Adrenal gland (tissue), 5 donors: ENCODE measurements around the gene COPZ2.

Experiments
- CTCF ChIP-seq, 6 experiments: fragments of 450-650 bp in 4 of 6; fragments of 200-600 bp in 2 of 6; sonication (generic) in 1 of 6; IDR thresholded peaks; 1 replicate in 5 of 6; 2 replicates in 1 of 6; pipeline versions ENCODE4 v1.5.1 to v1.8.0; 2016 to 2021; ENCODE audit warnings: antibody characterized with exemption in 6 of 6, mild to moderate bottlenecking in 2 of 6, moderate library complexity in 1 of 6
- POLR2A ChIP-seq, 2 donors: fragments of 450-650 bp; IDR thresholded peaks; one replicate each; pipeline ENCODE4 v1.6.1; 2017; ENCODE audit warnings: antibody characterized with exemption in 2 of 2, mild to moderate bottlenecking in 2 of 2, moderate library complexity in 1 of 2
- donor health status: DM: no; HTN: no; CAD: no.

GRCh38 chr17:48016112-48016511 is 21.5 kb downstream of the COPZ2 start:
- TF ChIP-seq CTCF (IDR thresholded peaks at IDR 0.05) (no peak), POLR2A (IDR thresholded peaks at IDR 0.05) (no peak)
